Coronary artery (tissue), 2 donors: Measurements from ENCODE around the gene PAQR5.

ENCODE experiments used
- DNase-seq: peaks from one replicate; pipeline ENCODE4 v3.0.0-alpha.2; 2017; ENCODE audit warnings: low spot score
- H3K27ac ChIP-seq, 2 donors: fragments of 200-600 bp; sonication (generic); one replicate each; pipeline ENCODE4 v1.5.1; 2016 to 2019
- H3K4me3 ChIP-seq: fragments of 200-600 bp; sonication (generic); 2 replicates; pipeline ENCODE4 v1.5.1; 2016; ENCODE audit warnings: mild to moderate bottlenecking, moderate library complexity
- CTCF ChIP-seq: fragments of 200-600 bp; sonication (generic); IDR thresholded peaks from one replicate; pipeline ENCODE4 v1.5.1; 2019; ENCODE audit warnings: antibody characterized with exemption

PAQR5 gene

DNA sequence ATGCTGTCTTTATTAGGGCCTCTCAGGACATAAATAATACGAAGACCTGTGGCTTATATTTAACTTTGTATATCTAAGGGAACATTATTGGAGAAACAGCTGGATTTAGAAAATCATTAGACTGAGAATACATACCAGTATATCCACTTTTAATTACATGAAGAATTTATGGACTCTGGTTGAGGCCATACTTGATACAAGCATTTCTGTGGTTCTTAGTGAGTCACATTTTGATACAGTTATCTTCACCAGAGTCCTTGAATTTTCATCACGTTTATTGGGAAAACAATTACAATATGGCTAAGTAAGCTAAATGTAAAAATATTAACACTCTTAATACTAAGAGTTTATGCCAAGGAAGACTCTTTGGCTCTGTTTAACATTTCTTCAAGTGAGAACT, 125.3 kb downstream of the PAQR5 start:
- Histone ChIP-seq H3K27ac (no peak overlapping the region), H3K4me3 (no peak overlapping the region)
- DNase-seq: no peak
- TF ChIP-seq CTCF: no peak

- no peak overlapping the region for H3K27ac ChIP-seq
- DNase-seq: no peak
Measured at GRCh38 chr15:69424748-69425413, 126.2 kb downstream of the PAQR5 start.

GRCh38 chr15:69433831-69434230, 135.1 kb downstream of the PAQR5 start:
- TF ChIP-seq CTCF: no peak
- H3K27ac ChIP-seq: no peak overlapping the region
- no peak overlapping the region for H3K4me3 ChIP-seq
- no peak for DNase-seq

More at GRCh38 chr15:69424748-69425413, 126.2 kb downstream of the PAQR5 start:
- no peak for TF ChIP-seq CTCF
- H3K4me3 ChIP-seq: no peak overlapping the region

DNA sequence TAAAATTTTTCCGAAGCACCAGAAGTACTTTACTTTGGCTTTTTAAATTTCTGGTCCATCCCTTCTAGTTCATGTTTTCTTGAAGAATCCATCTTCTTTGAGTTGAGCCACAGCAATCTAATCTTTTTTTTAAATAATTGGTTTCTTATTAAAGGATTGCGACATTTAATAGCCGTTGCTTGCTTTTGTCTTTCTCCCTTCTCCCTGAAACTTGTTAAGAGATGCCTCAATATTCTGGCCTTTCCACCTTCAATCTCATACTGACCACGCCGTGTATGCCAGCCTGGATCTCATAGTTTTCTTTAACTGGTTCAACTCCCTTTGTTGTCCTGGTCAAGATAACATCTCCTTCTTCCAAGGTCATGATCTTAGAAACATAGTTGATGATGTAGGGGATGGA, 135.5 kb downstream of the PAQR5 start:
- TF ChIP-seq CTCF: no peak

GRCh38 chr15:69434679-69435078, 136.0 kb downstream of the PAQR5 start:
- no peak overlapping the region for H3K4me3 ChIP-seq
- no peak for TF ChIP-seq CTCF
- DNase-seq: no peak
- no peak overlapping the region for H3K27ac ChIP-seq

More for the DNA sequence above, 135.5 kb downstream of the PAQR5 start:
- DNase-seq: no peak
- no peak overlapping the region for H3K4me3 ChIP-seq
- no peak overlapping the region for H3K27ac ChIP-seq

DNA sequence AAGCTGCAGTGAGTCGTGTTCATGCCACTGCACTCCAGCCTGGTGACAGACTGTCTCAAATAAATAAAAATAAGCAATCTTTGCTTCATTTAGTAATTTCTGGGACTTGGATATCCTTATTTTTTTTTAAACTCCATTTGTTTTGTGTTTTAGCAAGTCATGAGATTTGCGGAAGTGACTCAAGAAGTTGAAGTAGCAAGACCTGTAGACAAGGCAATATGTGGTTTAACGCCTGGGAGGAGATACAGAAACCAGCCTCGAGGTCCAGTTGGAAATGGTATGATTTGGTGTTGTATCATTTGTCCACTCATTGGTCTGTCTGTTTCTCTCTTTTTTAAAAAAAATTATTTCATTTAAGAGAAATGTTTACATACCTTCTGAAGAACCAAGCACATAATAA, 137.3 kb downstream of the PAQR5 start:
- Histone ChIP-seq H3K4me3 (no peak overlapping the region), H3K27ac (no peak overlapping the region)
- no peak for TF ChIP-seq CTCF
- DNase-seq: no peak

GRCh38 chr15:69436951-69437350, 138.2 kb downstream of the PAQR5 start:
- Histone ChIP-seq H3K27ac (no peak overlapping the region), H3K4me3 (no peak overlapping the region)
- TF ChIP-seq CTCF: no peak
- DNase-seq: no peak
